Measurements from ENCODE around the gene VEZF1. TPM values are rescaled to one million over a fixed set of nuclear protein-coding genes. Genes with fewer than 3 reads are reported as not detected.

Gene VEZF1
- total RNA-seq, 1 donor: 51.8 TPM

GRCh38 chr17:57943645-57944044 is 44.4 kb downstream of the VEZF1 start:
- H3K4me3 ChIP-seq (ENCODE audit: low read depth, low read length): no peak overlapping the region
- peak; percentile 54 for DNase-seq (ENCODE audit: low read depth)
- no peak for TF ChIP-seq CTCF (IDR thresholded peaks at IDR 0.05; ENCODE audit: insufficient read depth, low read depth, low read length)

GRCh38 chr17:57943140-57943539 is 44.9 kb downstream of the VEZF1 start:
- no peak overlapping the region for H3K4me3 ChIP-seq (ENCODE audit: low read depth, low read length)
- DNase-seq (ENCODE audit: low read depth): peak; percentile 39
- no peak for TF ChIP-seq CTCF (IDR thresholded peaks at IDR 0.05; ENCODE audit: insufficient read depth, low read depth, low read length)

GRCh38 chr17:57941384-57942370 is 46.4 kb downstream of the VEZF1 start:
- no peak overlapping the region for H3K4me3 ChIP-seq (ENCODE audit: low read depth, low read length)
- TF ChIP-seq CTCF (IDR thresholded peaks at IDR 0.05; ENCODE audit: insufficient read depth, low read depth, low read length): no peak
- no peak for DNase-seq (ENCODE audit: low read depth)

GRCh38 chr17:57940653-57941329 is 47.3 kb downstream of the VEZF1 start:
- DNase-seq (ENCODE audit: low read depth): peak; percentile 38
- TF ChIP-seq CTCF (IDR thresholded peaks at IDR 0.05; ENCODE audit: insufficient read depth, low read depth, low read length): no peak

GRCh38 chr17:57940231-57940630 is 47.8 kb downstream of the VEZF1 start:
- DNase-seq (ENCODE audit: low read depth): no peak
- no peak for TF ChIP-seq CTCF (IDR thresholded peaks at IDR 0.05; ENCODE audit: insufficient read depth, low read depth, low read length)

More at GRCh38 chr17:57940653-57941329, 47.3 kb downstream of the VEZF1 start:
- no peak overlapping the region for H3K4me3 ChIP-seq (ENCODE audit: low read depth, low read length)

GRCh38 chr17:57939797-57940196 is 48.3 kb downstream of the VEZF1 start:
- no peak for DNase-seq (ENCODE audit: low read depth)
- no peak for TF ChIP-seq CTCF (IDR thresholded peaks at IDR 0.05; ENCODE audit: insufficient read depth, low read depth, low read length)
- H3K4me3 ChIP-seq (ENCODE audit: low read depth, low read length): no peak overlapping the region

More at GRCh38 chr17:57940231-57940630, 47.8 kb downstream of the VEZF1 start:
- no peak overlapping the region for H3K4me3 ChIP-seq (ENCODE audit: low read depth, low read length)
